Measurements from ENCODE around the gene RNASEH2C.
"Not testable (repeated sequence)": the region's sequence is repeated elsewhere in the genome, so short reads cannot be mapped to it uniquely, and the experiment has no call there.

Gene RNASEH2C

DNA sequence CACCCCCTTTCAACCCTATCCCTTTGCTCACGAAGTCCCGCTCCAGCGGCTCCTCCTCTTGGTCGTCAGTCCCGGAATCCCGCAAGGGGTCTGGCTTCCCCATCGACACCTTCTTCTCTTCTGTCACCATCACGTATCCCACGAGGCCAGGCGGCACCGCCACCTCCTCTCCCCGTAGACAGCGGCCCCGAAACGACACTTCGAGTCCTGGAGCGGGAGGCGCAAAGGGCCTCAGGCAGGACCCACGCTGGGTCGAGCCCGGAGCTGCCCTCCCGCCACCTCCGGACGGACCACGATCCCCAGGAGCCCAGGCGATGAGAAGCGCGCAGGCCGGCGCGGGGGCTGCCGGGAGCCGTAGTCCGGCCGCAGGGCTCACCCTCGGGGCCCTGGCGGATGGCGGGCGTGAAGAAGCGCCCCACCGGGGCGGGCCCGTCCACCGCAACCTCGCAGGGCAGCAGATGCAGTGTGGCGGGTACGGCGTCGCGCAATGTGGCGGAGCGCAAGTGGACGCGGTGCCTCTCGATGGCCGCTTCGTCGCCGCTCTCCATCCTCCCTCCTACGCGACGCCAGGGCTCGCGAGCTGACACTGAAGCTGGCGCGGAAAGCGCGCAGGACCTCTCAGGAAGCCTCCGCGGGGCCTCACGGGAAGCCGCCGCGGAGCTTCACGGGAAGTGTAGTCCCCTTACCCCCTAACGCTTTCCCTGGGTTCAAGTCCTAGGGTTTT, at the start of gene RNASEH2C:
TSS of gene RNASEH2C (minus strand) at position 588 of the 724 bp plus-strand sequence. CDS start at position 548, 40 bp downstream.
- DNase-seq = peak; percentile 82 to 98 (median 88)
- intact Hi-C loops (cut with DNase I) = loop anchor here (1.0 kb wide), 1 partner anchor 8 kb away; the partner anchor contains the start of gene KAT5

DNA sequence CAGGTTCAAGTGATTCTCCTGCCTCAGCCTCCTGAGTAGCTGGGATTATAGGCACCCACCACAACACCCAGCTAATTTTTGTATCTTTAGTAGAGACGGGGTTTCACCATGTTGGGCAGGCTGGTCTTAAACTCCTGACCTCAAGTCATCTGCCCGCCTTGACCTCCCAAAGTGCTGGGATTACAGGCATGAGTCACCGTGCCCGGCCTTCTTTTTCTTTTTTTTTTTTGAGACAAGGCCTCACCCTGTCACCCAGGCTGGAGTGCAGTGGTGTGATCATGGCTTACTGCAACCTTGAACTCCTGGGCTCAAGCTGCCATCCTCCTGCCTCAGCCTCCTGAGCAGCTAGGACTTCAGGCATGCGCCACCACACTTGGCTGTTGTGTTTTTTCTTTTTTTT, 47.2 kb upstream of the RNASEH2C start:
- intact Hi-C loops (cut with DNase I) = not testable (repeated sequence)

DNA sequence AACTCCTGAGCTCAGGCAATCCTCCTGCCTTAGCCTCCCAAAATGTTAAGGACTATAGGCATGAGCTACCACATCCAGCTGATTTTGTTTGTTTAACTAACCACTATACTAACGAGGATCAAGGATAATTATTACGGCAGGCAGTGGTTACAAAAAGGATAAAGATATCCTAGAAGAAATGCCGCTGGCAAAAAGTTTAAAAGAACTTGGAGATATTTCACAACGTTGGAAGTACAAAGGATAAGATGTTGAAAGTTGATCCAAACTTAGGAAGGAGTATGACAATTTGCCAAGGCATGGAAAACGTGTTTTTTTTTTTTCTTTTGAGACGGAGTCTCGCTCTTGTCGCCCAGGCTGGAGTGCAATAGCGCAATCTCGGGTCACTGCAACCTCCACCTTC, 46.8 kb upstream of the RNASEH2C start:
- intact Hi-C loops (cut with DNase I) = no loop called here
- no peak for DNase-seq

More for the DNA sequence above, 47.2 kb upstream of the RNASEH2C start:
- DNase-seq = not testable (repeated sequence)

DNA sequence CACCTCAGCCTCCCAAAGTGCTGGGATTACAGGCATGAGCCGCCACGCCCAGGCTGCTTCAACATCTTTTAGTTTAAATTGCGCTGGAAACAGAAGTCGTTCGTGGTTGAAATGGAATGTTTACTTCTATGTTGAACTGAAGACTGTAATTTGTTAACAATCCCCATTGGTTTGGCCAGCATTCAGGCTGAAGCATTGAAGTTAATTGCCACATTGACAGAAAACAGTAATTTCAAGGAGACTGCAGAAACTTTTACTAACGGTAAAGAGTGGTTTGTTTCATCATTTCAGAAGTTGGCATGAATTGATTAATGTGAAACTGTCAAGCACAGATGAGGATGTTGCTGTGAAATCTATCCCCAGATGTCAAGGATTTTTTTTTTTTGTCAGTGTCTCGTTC, 45.9 kb upstream of the RNASEH2C start:
- intact Hi-C loops (cut with DNase I) = no loop called here
- DNase-seq = no peak

DNA sequence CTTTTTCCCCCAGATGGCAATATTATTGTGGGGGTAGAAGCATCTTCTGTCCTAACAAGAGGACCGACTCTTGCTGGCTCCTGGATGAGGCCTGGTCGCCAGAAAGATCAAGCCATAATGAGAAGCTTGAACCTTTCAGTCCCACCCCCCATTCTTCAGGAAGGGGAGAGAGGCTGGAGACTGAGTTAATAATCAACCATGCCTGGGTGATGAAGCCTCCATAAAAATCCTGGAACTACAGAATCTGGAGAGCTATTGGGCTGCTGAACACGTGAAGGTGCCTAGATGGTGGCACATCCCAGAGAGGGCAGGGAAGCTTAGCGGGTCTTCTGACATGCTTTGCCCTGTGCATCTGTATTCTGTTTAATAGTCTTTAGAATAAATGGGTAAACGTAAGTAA, 43.8 kb upstream of the RNASEH2C start:
- intact Hi-C loops (cut with DNase I) = no loop called here

DNA sequence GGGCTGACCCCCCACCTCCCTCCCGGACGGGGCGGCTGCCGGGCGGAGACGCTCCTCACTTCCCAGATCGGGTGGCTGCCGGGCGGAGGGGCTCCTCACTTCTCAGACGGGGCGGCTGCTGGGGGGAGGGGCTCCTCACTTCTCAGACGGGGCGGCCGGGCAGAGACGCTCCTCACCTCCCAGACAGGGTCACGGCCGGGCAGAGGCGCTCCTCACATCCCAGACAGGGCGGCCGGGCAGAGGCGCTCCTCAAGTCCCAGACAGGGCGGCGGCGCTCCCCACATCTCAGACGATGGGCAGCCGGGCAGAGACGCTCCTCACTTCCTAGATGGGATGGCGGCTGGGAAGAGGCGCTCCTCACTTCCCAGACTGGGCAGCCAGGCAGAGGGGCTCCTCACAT, 42.2 kb upstream of the RNASEH2C start:
- DNase-seq; intact Hi-C loops (cut with DNase I): not testable (repeated sequence)

More for the DNA sequence above, 43.8 kb upstream of the RNASEH2C start:
- no peak for DNase-seq

DNA sequence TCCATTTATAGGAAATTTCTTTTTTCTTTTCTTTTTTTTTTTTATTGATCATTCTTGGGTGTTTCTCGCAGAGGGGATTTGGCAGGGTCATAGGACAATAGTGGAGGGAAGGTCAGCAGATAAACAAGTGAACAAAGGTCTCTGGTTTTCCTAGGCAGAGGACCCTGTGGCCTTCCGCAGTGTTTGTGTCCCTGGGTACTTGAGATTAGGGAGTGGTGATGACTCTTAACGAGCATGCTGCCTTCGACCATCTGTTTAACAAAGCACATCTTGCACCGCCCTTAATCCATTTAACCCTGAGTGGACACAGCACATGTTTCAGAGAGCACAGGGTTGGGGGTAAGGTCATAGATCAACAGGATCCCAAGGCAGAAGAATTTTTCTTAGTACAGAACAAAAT, 41.6 kb upstream of the RNASEH2C start:
- intact Hi-C loops (cut with DNase I); DNase-seq: not testable (repeated sequence)

DNA sequence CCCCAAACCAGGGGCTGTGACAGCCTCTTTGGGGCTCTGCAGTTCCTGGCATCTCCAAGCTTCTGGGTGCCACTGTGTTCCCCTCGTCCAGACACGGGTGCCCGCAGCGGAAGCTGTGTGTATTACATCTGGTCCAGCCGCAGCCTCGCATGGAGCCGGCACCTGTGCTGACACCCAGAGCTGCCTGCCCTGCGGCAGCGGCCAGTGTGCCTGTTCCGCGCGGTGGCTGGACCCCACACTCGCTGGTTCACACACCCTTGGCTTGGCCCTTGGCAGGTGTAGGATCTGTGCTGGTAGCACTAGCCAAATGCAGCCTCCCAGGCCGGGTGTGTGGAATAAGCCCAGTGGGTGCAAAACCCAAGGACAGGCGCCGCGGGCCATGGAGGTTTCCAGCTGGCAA, 24.5 kb upstream of the RNASEH2C start:
- intact Hi-C loops (cut with DNase I) = no loop called here

DNA sequence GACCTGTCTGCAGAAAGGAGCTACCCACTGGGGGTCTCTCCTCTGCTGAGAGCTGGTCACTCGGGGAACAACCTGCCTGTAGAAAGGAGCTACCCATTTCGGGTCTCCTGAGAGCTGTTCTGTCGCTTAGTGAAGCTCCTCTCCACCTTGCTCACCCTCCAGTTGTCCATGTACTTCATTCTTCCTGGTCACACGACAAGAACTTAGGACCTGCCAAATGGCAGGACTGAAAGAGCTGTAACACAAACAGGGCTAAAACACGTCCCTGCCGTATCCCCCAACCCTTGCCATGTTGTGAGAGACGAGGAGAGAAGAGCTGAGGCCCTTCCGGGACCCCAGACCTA, 24.1 kb upstream of the RNASEH2C start:
- intact Hi-C loops (cut with DNase I) = no loop called here
- no peak for DNase-seq

More for the DNA sequence above, 24.5 kb upstream of the RNASEH2C start:
- DNase-seq = peak in 2 of 10 donors; percentile 71 to 82

DNA sequence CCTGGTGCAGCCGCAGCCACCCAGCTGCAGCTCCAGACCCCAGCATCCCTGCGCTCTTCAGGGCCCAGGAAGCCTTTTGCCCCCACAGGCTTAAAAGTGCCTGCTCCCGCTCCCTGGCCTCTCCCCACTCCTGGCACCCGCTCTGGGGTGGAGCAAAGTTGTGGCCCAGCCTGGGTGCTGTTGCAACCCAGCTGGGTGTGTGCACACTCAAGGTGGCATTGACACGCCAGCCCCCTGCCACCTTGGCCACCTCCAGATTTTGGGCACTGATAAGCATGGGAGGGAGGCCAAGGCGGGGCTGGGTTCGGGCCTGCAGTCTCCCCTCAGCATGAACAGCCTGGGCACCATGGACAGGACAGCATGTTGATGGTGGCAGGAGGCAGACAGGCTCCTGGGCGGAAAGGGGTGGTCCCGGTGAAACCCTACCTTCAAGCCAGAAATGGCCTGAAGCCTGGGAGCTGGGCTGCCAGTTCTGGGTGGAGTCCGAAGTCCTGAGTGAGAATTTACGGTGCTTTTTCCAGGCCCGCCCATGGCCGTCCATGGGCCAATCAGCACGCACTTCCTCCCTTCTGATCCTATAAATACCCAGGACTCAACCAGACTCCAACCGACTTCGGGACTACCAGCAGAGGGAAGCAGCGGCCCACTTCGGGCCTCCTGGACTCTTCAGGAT, 23.6 kb upstream of the RNASEH2C start:
- no peak for DNase-seq

DNA sequence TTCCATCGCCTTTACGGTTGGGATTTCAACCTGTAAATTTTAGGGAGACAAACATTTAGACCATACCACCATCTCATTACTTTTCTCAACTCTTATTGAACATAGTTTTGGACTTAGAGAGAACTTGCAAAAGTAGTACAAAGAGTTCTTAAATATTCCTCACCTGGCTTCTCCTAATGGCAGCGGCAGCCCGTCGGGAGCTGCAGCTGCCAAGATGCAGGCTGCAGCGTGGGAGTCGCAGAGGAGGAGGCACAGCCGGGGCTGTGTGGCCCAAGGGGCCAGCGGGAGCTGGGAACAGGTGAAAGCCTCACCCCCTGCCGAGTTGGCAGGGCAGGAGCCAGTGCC, 23.1 kb upstream of the RNASEH2C start:
- intact Hi-C loops (cut with DNase I) = no loop called here
- DNase-seq = no peak

More for the DNA sequence above, 23.6 kb upstream of the RNASEH2C start:
- intact Hi-C loops (cut with DNase I) = no loop called here

DNA sequence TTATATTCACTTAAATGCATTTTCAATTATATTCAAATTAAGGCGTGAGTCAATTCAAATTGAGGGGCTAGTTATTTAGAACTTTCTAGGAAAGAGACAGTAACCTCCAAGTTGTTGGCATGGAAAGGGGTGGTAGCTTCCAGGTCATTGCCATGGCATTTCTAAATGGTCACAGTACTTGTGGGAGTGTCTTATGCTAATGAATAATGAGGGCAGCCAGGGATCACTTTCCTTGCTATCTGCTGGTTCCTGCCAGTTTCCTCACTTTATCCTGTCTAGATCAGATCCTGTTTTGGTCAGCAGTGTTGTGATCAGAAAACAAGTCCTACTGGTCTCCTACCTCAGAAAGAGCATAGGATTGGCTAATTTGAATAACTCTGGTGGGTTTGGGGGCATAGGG, 21.8 kb upstream of the RNASEH2C start:
- DNase-seq = no peak
- intact Hi-C loops (cut with DNase I) = no loop called here

DNA sequence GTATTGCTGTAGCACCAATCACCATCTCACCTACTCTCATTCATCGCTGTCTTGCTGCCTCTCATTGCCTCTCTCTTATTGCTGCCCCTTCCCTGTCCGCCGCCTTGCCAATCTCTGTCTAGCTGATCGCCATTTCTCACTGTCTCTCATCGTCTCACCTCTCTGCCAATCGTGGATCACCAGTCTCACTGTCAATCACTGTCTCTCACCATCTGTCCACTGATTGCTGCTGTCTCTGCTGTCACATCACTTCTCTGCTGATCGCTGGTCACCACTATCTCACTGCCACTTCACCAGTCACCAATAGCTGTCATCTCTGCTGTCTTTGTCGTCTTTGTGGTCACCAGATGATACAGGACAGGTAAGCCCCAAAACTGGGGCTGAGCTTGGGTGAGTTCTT, 20.6 kb upstream of the RNASEH2C start:
- intact Hi-C loops (cut with DNase I) = no loop called here
- no peak for DNase-seq

DNA sequence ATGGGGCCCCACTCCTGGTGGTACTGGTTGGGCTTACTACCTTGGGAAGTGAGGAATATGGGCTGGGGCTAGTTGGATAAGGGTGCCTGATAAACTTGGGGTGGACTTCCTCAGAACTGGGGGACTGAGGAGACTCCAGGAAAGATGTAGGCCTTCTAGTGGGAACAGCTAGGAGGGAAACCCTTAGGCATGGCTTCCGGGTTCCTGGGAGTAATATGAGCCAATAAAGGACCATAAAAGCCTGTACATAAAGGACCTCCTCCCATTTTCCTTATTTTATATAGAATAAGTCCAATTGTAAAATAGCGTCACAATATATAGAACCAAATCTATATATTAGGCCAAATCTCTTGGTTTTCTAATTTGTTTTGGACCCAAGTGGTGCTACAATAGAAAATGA, 18.4 kb upstream of the RNASEH2C start:
- DNase-seq = no peak
- intact Hi-C loops (cut with DNase I) = no loop called here

DNA sequence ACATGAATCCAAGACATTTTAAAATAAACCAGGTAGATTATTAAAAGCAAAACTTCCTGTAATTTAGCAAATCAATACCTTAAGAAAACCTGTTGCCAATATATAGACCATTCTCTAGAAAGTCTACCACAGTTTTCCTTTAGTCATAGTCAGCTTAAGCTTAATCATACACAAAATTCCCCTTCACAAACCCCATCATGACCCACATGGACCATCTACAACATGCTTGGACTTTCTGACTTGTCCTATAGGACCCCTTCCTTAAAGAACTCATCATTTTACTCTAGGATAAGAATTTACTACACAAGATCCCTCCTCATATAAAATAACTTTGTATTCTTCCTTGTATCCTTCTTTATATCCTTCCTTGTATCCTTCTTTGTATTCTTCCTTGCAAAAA, 16.2 kb upstream of the RNASEH2C start:
- intact Hi-C loops (cut with DNase I) = no loop called here
- DNase-seq = no peak

DNA sequence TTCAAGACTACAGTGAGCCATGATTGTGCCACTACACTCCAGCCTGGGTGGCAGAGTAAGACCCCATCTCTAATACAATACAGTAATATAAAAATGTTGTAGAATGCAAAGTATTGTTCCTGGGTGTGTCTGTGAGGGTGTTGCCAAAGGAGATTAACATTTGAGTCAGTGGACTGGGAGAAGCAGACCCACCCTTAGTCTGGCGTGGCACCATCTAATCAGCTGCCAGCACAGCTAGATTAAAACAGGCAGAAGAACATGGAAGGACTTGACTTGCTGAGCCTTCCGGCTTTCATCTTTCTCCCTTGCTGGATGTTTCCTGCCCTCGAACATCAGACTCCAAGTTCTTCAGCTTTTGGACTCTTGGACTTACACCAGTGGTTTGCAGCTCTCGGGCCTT, 14.5 kb upstream of the RNASEH2C start:
- DNase-seq; intact Hi-C loops (cut with DNase I): not testable (repeated sequence)

DNA sequence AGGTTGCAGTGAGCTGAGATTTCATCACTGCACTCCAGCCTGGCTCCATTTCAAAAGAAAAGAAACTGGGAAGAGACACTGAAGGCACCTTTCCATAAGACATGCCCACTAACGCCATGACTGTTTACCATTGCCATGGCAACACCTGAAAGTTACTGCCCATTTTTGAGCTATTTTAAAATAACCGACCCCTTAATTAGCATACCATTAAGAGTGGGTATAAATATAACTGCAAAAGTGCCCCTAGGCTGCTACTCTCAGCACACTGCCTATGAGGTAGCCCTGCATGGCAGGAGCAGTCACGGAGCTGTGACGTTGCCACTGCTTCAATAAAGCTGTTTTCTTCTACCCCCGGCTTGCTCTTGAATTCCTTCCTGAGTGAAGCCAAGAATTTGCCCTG, 9.9 kb upstream of the RNASEH2C start:
- DNase-seq = no peak
- intact Hi-C loops (cut with DNase I) = no loop called here

DNA sequence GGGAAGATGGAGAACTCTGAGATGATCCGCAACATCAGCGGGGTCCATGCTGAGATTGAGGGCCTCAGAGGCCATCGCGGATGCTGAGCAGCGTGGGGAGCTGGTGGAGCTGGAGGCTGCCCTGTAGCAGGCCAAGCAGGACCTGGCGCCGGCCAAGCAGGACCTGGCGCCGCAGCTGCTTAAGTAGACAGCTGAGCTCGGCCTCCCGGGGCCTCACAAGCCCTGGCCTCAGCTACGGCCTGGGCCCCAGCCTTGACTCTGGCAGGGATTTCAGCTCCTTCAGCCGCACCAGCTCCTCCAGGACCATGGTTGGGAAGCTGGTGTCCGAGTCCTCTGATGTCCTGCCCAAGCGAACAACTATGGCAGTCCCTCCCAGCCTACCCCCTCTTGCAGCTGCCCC, 7.3 kb upstream of the RNASEH2C start:
- intact Hi-C loops (cut with DNase I) = no loop called here
- no peak for DNase-seq

DNA sequence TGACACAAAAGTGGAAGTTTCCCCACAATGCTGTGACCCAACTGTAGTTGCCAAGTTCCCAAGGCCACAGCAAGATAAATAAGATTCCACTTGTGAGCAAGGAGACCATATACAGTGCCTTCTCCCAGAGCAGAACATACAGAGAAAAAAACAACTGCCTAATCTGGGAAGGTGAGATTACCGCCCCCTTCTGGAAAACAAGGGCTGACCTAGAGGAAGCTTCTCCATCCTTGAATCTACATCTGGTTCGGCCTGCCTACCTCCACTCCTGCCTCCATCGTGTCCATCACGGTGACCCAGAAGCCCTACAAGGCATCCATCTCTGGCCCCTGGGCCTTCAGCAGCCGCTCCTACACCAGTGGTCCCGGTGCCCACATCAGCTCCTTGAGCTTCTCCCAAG, 6.1 kb upstream of the RNASEH2C start:
- intact Hi-C loops (cut with DNase I) = no loop called here

DNA sequence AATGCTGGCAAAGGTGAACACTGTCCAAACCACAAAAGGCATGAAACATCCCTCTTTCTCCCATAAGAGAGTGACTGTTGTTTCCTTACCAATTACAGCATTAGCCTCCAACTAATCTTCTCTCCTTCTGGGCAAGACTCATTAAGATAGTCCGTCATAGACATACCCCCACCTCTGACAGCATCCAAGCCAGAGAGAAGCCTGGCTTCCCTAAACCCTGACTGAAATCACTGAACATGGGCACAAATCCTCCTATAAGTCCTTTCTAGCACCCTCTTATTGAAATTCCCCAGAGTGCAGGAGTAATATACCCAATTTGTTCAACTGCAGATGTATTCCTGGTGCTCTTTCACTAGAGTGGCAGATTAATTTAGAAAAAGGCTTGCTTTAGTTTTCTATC, 1.7 kb upstream of the RNASEH2C start:
- intact Hi-C loops (cut with DNase I) = no loop called here
- no peak for DNase-seq

More for the DNA sequence above, 6.1 kb upstream of the RNASEH2C start:
- no peak for DNase-seq

DNA sequence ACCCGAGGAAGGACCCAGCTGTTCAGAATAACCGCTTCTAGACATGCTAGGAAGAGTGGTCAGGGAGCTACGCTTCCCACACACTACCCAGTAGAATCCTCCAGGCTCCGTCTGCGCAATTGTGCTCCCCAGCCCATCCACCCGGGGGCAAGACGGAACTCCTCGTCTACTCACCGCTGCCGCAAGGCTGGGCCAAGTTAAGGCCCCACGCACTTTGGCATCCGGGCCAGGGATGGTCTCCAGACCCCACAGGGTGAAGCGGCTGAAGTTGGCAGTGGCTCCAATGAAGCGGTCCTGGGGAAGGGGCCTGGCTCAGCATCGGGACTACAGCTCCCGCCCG, 757 bp downstream of the RNASEH2C start:
- peak in 4 of 10 donors; percentile 15 to 77 (median 22) for DNase-seq

DNA sequence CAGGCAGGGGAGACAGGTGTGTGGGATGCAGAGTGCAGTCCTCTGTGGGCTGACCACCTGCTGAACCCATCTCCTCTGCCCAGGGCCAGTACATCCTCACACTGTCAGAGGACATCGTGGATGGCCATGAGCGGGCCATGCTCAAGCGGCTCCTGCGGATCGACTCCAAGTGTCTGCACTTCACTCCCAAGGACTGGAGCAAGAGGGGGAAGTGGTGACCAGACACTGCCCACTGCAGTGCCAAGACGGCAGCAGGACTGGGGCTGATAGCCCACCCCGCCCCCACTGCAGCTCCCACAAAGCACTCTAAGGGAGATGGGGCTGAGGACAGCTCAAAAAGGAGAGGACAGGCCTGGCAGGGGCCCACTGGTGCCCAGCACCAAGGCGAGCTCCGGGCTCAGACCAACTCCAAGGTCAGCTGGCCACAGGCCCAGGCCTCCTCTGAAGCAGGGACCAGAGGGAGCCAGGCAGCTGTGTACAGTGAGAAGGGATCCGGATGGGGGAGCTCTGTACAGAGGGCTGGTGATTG, 1.6 kb downstream of the RNASEH2C start:
- intact Hi-C loops (cut with DNase I) = no loop called here
- no peak for DNase-seq

More for the DNA sequence above, 757 bp downstream of the RNASEH2C start:
- intact Hi-C loops (cut with DNase I) = loop anchor here (1.0 kb wide), 1 partner anchor 8 kb away; the partner anchor contains the start of gene KAT5

Measured in posterior cingulate gyrus (tissue), 11 donors.